ENCODE results near the gene RAD51B.

The RAD51B gene

GRCh38 chr14:68578597-68578996 lies 759.0 kb downstream of the RAD51B start (continued):
- TF ChIP-seq, protein P1, sequence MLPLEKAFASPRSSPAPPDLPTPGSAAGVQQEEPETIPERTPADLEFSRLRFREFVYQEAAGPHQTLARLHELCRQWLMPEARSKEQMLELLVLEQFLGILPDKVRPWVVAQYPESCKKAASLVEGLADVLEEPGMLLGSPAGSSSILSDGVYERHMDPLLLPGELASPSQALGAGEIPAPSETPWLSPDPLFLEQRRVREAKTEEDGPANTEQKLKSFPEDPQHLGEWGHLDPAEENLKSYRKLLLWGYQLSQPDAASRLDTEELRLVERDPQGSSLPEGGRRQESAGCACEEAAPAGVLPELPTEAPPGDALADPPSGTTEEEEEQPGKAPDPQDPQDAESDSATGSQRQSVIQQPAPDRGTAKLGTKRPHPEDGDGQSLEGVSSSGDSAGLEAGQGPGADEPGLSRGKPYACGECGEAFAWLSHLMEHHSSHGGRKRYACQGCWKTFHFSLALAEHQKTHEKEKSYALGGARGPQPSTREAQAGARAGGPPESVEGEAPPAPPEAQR (tag by site-specific recombination; IDR thresholded peaks at IDR 0.05): no peak

GRCh38 chr14:68580096-68580645 lies 760.6 kb downstream of the RAD51B start:
- POLR2A ChIA-PET: no interaction called here

More at GRCh38 chr14:68580096-68580645, 760.6 kb downstream of the RAD51B start:
- TF ChIP-seq ZNF341 (tag by site-specific recombination; IDR thresholded peaks at IDR 0.05; ENCODE audit: low read depth) (no peak), ZNF529 (tag by site-specific recombination; IDR thresholded peaks at IDR 0.05; ENCODE audit: insufficient replicate concordance) (no peak), ZNF23 (tag by site-specific recombination; IDR thresholded peaks at IDR 0.05; ENCODE audit: borderline replicate concordance) (no peak), ZNF629 (tag by site-specific recombination; IDR thresholded peaks at IDR 0.05) (no peak), ZNF792 (tag by site-specific recombination; IDR thresholded peaks at IDR 0.05) (no peak), ZNF280D (tag by site-specific recombination; IDR thresholded peaks at IDR 0.05) (no peak), ZNF530 (tag by site-specific recombination; IDR thresholded peaks at IDR 0.05; ENCODE audit: low read depth) (no peak), ZNF558 (tag by site-specific recombination; IDR thresholded peaks at IDR 0.05) (no peak), ZNF843 (tag by site-specific recombination; IDR thresholded peaks at IDR 0.05) (no peak), ZFP3 (tag by site-specific recombination; IDR thresholded peaks at IDR 0.05; ENCODE audit: low read depth) (no peak), ZNF266 (tag by site-specific recombination; IDR thresholded peaks at IDR 0.05; ENCODE audit: low read depth) (no peak), KLF9 (tag by site-specific recombination; IDR thresholded peaks at IDR 0.05; ENCODE audit: low read depth) (no peak), ZBTB44 (tag by site-specific recombination; IDR thresholded peaks at IDR 0.05) (no peak), SP3 (tag by site-specific recombination; IDR thresholded peaks at IDR 0.05) (no peak), ZNF239 (tag by site-specific recombination; IDR thresholded peaks at IDR 0.05) (no peak), ZNF768 (tag by site-specific recombination; IDR thresholded peaks at IDR 0.05) (no peak)
- TF ChIP-seq, protein P2, sequence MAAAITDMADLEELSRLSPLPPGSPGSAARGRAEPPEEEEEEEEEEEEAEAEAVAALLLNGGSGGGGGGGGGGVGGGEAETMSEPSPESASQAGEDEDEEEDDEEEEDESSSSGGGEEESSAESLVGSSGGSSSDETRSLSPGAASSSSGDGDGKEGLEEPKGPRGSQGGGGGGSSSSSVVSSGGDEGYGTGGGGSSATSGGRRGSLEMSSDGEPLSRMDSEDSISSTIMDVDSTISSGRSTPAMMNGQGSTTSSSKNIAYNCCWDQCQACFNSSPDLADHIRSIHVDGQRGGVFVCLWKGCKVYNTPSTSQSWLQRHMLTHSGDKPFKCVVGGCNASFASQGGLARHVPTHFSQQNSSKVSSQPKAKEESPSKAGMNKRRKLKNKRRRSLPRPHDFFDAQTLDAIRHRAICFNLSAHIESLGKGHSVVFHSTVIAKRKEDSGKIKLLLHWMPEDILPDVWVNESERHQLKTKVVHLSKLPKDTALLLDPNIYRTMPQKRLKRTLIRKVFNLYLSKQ (tag by site-specific recombination; IDR thresholded peaks at IDR 0.05; ENCODE audit: borderline replicate concordance): no peak
- TF ChIP-seq, protein P3, sequence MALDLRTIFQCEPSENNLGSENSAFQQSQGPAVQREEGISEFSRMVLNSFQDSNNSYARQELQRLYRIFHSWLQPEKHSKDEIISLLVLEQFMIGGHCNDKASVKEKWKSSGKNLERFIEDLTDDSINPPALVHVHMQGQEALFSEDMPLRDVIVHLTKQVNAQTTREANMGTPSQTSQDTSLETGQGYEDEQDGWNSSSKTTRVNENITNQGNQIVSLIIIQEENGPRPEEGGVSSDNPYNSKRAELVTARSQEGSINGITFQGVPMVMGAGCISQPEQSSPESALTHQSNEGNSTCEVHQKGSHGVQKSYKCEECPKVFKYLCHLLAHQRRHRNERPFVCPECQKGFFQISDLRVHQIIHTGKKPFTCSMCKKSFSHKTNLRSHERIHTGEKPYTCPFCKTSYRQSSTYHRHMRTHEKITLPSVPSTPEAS (tag by site-specific recombination; IDR thresholded peaks at IDR 0.05): no peak
- TF ChIP-seq, protein P4, sequence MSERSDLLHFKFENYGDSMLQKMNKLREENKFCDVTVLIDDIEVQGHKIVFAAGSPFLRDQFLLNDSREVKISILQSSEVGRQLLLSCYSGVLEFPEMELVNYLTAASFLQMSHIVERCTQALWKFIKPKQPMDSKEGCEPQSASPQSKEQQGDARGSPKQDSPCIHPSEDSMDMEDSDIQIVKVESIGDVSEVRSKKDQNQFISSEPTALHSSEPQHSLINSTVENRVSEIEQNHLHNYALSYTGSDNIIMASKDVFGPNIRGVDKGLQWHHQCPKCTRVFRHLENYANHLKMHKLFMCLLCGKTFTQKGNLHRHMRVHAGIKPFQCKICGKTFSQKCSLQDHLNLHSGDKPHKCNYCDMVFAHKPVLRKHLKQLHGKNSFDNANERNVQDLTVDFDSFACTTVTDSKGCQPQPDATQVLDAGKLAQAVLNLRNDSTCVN (tag by site-specific recombination; optimal IDR thresholded peaks at IDR 0.05): no peak
- TF ChIP-seq, protein P5, sequence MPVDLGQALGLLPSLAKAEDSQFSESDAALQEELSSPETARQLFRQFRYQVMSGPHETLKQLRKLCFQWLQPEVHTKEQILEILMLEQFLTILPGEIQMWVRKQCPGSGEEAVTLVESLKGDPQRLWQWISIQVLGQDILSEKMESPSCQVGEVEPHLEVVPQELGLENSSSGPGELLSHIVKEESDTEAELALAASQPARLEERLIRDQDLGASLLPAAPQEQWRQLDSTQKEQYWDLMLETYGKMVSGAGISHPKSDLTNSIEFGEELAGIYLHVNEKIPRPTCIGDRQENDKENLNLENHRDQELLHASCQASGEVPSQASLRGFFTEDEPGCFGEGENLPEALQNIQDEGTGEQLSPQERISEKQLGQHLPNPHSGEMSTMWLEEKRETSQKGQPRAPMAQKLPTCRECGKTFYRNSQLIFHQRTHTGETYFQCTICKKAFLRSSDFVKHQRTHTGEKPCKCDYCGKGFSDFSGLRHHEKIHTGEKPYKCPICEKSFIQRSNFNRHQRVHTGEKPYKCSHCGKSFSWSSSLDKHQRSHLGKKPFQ (tag by site-specific recombination; IDR thresholded peaks at IDR 0.05): no peak
- H3K27ac ChIP-seq (ENCODE audit: extremely low read depth, low read depth, low read length): no peak overlapping the region
- H3K36me3 ChIP-seq (ENCODE audit: control insufficient read depth in 2 of 2, insufficient read depth in 1 of 2, low read length in 2 of 2): no peaks in the 10 kb centered on the region
- no peaks in the 10 kb centered on the region for H3K4me1 ChIP-seq (ENCODE audit: control insufficient read depth, insufficient read depth, low read length)
- CTCF ChIA-PET: interaction anchor here (1.1 kb wide), 1 partner anchor 14 kb away, joined by 3 read pairs; no protein-coding TSS in a partner anchor
- H3K4me3 ChIP-seq (ENCODE audit: low read depth, low read length): no peak overlapping the region
- H3K9me3 ChIP-seq (ENCODE audit: control insufficient read depth, insufficient read depth, low read depth, low read length): no peaks in the 10 kb centered on the region

Measured in HEK293 (cell line).